Spleen (tissue), 7 donors: ENCODE data around the gene CLCF1.

Source experiments
- CTCF ChIP-seq, 11 experiments: fragments of 200-600 bp in 7 of 11; fragments of 450-650 bp in 4 of 11; sonication (generic) in 4 of 11; IDR thresholded peaks in 8 of 11; conservative IDR thresholded peaks in 3 of 11; 1 replicate in 7 of 11; 2 replicates in 4 of 11; pipeline versions ENCODE4 v1.4.0 to v1.8.0; 2016 to 2021; ENCODE audit warnings: antibody characterized with exemption in 11 of 11, inconsistent platforms in 4 of 11, mild to moderate bottlenecking in 1 of 11
- POLR2AphosphoS5 ChIP-seq, 3 donors: sonication (generic); formaldehyde crosslinking; IDR thresholded peaks; one replicate each; pipeline ENCODE4 v1.5.1; 2017; ENCODE audit warnings: antibody characterized with exemption in 3 of 3
- donor health status: DM: no; HTN: no; CAD: no; lungs with moderate emphysema.
- donor health status: DM: no; HTN: no; CAD: no.
- donor health status: DM: no; HTN: no; CAD: no.

GRCh38 chr11:67376063-67376820 is 2.8 kb upstream of the CLCF1 start:
- no peak for TF ChIP-seq CTCF (IDR thresholded peaks at IDR 0.05 in 8 of 11, conservative IDR thresholded peaks at IDR 0.05 in 3 of 11)
- TF ChIP-seq POLR2AphosphoS5 (IDR thresholded peaks at IDR 0.05) = no peak
